Measurements from ENCODE around the gene PDE8B.

DNA sequence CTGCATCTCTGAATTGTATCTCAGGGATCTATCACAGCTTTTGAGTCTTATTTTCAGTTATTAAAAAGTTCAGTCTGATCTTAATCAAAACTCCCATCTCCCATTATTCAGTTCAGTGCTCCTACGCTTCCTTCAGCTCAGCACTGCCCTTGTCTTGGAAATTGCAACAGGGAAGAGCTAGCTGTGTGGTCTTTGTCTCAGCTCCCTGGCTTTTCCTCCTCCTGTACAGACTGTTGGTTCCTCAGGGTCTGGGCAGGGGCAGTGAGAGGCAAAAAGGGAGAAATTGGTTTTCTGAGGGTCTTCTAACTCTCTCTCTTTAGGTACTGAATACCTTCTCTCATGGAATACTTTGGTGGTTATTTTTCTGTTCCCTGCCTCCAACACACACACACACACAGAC lies 48.2 kb downstream of the PDE8B start:
- no peak for TF ChIP-seq EZH2 (IDR thresholded peaks at IDR 0.05; ENCODE audit: borderline replicate concordance, low read length)
- TF ChIP-seq, protein P1, sequence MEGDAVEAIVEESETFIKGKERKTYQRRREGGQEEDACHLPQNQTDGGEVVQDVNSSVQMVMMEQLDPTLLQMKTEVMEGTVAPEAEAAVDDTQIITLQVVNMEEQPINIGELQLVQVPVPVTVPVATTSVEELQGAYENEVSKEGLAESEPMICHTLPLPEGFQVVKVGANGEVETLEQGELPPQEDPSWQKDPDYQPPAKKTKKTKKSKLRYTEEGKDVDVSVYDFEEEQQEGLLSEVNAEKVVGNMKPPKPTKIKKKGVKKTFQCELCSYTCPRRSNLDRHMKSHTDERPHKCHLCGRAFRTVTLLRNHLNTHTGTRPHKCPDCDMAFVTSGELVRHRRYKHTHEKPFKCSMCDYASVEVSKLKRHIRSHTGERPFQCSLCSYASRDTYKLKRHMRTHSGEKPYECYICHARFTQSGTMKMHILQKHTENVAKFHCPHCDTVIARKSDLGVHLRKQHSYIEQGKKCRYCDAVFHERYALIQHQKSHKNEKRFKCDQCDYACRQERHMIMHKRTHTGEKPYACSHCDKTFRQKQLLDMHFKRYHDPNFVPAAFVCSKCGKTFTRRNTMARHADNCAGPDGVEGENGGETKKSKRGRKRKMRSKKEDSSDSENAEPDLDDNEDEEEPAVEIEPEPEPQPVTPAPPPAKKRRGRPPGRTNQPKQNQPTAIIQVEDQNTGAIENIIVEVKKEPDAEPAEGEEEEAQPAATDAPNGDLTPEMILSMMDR (IDR thresholded peaks at IDR 0.05; ENCODE audit: low read length): no peak
